HG02885 (cell line): ENCODE results near the gene ZBTB48.
"Not testable (repeated sequence)": the region's sequence is repeated elsewhere in the genome, so short reads cannot be mapped to it uniquely, and the experiment has no call there.

Experiments
- ATAC-seq: cut with Tn5 transposase; IDR thresholded peaks from one replicate; pipeline ENCODE4 v1.9.1; 2021; ENCODE audit warnings: mild to moderate bottlenecking; ENCODE audit not compliant: unreplicated experiment, poor library complexity

ZBTB48 gene

DNA sequence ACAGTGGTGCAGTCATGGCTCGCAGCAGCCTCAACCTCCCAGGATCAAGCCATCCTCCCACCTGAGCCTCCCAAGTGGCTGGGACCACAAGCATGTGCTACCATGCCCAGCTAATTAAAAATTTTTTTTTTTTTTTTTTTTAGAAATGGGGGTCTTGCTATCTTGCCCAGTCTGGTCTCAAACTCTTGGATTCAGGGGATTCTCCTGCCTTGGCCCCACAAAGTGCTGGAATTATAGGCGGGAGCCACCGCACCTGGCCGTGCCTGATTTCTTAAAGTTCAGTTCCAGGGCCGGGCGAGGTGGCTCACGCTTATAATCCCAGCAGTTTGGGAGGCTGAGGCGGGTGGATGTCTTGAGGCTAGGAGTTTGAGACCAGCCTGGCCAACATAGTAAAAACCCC, 51.3 kb downstream of the ZBTB48 start:
- no peak for ATAC-seq

DNA sequence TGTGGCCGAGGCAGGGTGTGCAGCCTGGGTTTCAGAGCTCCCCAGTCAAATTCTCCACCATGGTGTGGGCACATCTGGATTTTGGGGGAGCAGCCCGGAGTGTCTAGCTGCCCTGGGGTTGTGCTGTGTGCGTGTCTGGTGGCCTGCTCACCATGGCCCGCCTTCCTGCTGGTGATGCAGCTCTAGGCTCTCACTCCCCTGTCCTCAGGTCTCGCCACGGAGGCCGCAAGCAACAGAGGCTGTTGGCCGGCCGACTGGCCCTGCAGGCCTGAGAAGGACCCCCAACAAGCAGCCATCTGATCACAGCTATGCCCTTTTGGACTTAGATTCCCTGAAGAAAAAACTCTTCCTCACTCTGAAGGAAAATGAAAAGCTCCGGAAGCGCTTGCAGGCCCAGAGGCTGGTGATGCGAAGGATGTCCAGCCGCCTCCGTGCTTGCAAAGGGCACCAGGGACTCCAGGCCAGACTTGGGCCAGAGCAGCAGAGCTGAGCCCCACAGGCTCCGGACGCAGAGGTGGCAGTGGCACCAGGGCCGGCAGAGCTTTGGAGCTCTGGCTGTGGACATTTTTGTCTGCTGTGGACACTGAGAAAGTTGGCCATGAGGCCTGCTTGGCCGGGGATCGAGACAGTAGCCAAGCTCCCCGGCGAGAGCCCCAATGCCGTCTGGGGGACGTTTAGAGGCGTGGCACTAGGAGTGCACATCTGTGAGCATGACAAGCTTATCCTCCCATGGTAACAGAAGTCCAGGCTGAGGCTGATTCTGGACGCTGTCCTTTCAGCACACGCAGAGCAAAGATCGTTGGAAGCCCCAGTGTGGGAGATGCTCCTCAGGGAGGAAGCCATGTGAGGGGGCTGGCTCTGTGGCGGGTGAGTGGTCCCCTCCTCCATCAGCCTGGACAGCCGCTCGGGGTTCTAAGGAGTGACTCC, 53.1 kb downstream of the ZBTB48 start:
- no peak for ATAC-seq

DNA sequence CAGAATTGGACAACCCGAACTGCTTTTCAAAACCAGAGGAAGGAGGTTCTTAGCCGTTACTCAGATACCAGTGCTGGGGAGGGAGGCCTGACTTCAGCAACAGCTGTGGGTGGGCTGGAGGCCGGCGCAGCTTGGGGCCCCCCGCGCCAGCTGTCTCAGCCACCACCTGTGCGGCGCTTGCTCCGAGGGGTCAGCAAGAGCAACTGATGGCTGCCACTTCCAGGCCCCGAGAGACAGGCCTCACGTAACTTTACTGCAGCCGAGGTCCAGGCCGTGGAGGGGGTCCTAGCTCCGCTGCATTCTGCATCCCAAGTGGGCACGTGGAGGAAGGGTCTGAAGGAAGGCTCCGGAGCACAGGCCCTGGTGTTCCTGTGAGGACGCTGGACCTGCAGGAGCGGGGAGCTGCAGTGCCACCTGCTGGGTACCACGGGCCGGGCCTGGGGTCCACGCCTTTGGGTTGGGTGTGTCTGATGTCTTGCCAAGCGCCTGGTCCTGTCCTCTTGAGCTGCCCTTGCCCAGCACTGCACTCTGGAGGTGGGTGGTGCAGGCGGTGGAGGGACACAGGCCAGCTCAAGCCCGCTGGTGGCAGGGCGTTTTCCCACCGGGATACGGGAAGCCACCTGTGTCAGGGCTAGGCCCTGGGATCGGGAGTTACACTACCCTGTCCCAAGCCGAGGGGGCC, 54.7 kb downstream of the ZBTB48 start:
- no peak for ATAC-seq

DNA sequence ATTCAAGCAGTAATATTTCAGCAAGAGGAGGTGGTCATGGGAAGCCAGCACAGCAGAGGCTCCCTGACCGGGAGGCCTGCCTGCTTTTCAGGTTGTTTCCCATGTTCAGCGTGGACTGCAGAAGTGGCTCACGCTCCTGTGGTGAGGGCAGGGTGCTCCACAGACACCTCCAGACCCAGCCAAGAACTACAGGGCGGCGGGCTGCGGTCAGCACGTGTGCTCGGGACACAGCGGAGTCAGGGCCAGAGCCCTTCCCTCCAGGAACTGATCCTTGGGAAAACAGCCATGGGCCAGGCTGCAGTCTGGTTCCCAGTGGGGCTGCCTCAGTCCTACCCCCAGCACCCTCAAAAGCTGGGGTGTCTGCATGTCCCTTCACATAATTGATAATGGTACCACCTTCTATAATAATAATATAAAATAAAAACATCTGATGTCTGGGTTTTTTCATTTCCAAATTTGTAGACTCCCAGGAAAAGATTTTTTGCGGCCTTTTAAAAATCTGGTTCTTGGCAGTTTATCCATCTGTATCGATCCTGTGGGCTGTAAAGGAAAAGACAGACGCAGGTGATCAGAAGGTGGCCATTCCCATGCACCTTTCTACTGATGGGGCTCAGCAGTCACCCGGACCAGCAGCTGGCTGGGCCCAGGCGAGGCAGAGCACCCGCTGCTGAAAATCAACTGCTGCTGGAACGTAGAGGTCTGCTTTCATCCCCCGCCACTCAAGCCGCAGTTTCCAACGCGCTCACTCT, 55.5 kb downstream of the ZBTB48 start:
- ATAC-seq, result no peak

DNA sequence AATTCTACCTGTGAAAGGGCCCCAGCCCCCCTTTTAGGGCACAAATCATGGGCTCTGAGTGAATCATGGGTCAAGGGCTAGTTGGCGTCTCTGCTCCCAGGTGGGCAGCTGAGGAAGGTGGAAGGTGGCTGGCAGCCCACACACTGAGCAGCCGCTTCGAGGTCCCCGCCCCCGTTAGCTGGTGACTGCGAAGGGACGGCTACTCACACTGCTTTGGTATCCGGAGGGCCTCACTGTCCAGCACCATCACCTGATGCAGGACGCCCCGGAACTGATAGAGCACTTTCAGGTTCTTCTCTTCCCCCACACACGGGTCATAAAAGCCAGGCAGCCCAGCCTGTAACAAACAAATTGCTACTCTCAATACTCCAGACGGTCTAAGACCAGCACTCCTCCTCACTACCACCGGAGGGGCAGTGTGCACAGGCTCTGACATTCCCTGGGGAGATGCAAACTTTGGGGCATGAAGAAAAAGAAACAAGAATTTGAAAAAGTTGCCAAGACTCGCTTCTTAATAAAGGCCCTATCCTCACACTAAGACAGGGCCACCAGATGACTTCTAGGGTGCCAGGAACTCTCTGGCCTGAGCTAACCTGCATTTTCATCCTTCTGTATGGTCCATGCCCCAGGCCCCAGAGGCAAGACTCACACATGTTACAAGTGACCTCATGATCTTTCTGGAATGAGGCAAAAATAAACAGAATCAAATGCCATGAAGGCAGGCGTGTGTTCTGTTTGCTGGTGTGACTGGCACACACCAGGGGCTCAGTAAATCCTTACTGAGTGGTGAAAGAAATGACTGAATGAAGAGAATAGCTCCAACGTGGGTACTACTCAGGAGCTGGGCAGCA, 56.3 kb downstream of the ZBTB48 start:
- ATAC-seq, result no peak

DNA sequence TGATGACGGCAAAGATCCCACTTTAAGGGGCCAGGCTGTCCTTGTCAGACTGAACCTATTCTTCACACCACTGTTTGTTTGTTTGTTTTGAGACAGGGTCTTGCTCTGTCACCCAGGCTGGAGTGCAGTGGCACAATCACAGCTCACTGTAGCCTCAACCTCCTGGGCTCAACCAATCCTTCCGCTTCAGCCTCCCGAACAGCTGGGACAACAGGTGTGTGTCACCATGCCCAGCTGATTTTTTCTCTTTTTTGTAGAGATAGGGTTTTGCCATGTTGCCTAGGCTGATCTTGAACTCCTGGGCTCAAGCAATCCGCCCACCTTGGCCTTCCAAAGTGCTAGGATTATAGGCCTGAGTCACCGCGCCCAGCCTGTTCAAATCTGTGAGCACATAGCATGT, 57.0 kb downstream of the ZBTB48 start:
- not testable (repeated sequence) for ATAC-seq

DNA sequence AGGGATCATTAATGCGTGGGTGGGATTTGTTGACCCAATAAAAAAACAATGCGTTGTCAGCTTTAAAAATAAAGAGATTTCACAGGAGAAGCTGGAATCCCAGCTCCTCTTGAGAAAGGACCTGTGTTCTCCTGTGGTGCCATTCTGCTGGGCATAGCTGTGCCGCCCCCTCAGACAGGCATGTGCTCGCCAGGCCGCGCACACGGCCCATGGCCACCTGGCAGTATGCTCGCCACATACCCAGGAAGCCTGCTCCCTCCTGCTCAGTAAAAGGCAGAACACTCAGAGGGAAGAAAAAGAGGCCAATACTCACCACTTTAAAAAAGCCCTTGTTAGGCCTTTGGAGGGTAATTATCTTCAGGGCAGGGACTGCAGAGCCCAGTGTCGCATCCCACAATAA, 58.0 kb downstream of the ZBTB48 start:
- ATAC-seq, result no peak

DNA sequence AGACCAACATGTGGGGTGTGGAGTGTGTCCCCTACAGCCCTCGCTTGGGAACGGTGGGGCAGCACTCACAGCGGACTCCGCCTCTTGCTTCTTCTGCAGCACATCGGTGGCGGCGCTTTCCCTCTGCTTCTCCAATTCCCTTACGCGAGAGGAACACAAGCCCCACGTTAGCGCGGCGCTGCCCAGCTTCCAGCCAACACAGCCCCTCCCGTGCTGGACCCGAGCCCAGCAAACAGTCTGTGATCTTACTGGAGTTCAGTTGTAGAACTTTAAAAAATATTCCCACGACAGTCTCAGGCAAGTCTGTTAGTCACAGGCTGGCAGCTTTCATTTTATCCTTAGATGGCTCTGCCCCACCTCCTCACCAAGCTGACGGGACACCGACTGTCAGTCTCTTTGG, 58.4 kb downstream of the ZBTB48 start:
- no peak for ATAC-seq
